Keratinocyte (primary cell): ENCODE measurements around the gene ZBTB46.

Experiments used
- EZH2 ChIP-seq: IDR thresholded peaks from one replicate; pipeline ENCODE4 v1.6.1; 2012; ENCODE audit warnings: inconsistent platforms, mild to moderate bottlenecking, low read length, moderate library complexity
- TF ChIP-seq, protein P1 (sequence below), 3 experiments: IDR thresholded peaks in 1 of 3; conservative IDR thresholded peaks in 1 of 3; optimal IDR thresholded peaks in 1 of 3; 2 replicates in 2 of 3; 3 replicates in 1 of 3; pipeline versions ENCODE3 to v1.5.1; 2011; ENCODE audit warnings: low read length in 3 of 3, mild to moderate bottlenecking in 3 of 3, moderate library complexity in 2 of 3, control low read depth in 1 of 3, inconsistent platforms in 1 of 3; ENCODE audit not compliant: insufficient read depth in 2 of 3; ENCODE audit errors: extremely low read depth in 1 of 3

DNA sequence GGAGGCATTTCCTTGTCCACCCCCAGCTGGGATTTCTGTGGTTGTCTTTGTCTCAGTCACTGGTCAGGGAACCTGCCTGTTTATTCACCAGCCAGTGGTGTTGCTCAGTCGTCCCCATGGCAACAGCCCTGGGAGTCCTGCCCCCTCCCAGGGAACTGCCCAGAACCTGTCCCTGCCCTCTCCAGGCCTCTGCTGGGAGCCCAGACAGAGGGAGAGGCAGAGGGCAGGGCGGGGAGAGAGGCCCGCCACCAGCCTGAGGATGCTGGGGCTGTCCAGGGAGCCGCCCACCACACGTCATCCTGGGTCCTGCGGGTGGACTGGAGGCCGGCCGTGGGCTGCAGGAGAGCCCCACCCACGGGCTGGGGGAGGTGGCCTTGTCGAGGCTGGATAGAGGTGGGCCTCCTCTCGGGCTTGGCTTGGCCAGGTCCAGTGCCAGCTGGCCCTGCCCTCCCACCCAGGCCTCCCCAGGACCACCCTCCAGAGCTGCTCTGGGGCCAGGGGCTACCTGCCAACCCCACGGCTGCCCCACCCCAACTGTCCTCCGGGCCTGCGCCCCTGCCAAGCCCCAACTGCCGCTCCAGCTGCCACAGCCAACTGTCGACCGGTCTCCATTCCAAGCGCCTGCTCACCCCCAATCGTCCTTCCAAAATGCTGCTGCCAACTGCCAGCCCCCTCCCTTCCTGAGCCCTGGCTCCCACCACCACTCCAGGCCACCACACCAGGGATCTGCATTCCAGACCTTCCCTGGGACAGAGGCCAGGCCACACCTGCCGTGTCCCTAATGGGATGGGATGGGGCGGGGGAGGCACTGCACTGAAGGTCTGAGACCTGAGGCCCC is 4.2 kb upstream of the ZBTB46 start:
- TF ChIP-seq, protein P1, sequence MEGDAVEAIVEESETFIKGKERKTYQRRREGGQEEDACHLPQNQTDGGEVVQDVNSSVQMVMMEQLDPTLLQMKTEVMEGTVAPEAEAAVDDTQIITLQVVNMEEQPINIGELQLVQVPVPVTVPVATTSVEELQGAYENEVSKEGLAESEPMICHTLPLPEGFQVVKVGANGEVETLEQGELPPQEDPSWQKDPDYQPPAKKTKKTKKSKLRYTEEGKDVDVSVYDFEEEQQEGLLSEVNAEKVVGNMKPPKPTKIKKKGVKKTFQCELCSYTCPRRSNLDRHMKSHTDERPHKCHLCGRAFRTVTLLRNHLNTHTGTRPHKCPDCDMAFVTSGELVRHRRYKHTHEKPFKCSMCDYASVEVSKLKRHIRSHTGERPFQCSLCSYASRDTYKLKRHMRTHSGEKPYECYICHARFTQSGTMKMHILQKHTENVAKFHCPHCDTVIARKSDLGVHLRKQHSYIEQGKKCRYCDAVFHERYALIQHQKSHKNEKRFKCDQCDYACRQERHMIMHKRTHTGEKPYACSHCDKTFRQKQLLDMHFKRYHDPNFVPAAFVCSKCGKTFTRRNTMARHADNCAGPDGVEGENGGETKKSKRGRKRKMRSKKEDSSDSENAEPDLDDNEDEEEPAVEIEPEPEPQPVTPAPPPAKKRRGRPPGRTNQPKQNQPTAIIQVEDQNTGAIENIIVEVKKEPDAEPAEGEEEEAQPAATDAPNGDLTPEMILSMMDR (optimal IDR thresholded peaks at IDR 0.05 in 1 of 3, IDR thresholded peaks at IDR 0.05 in 1 of 3, conservative IDR thresholded peaks at IDR 0.05 in 1 of 3; ENCODE audit: extremely low read depth in 1 of 3, insufficient read depth in 2 of 3, low read length in 3 of 3), result no peak
- no peak for TF ChIP-seq EZH2
